DMS114 treated with DMSO at 0.1 percent for 48 hours (cell line): Measurements from ENCODE around the gene EN2.

Source experiments
- DNase-seq: peaks from one replicate; lab custom pipeline; 2025; ENCODE audit not compliant: unreplicated experiment; lab: John Stamatoyannopoulos, UW

Gene EN2

GRCh38 chr7:155463114-155463811 lies 5.3 kb downstream of the EN2 start:
- DNase-seq, result no peak

- DNase-seq, result no peak
Measured at GRCh38 chr7:155464183-155464582, 6.3 kb downstream of the EN2 start.

GRCh38 chr7:155464948-155465739 lies 7.2 kb downstream of the EN2 start:
- DNase-seq, result no peak

GRCh38 chr7:155465761-155466141 lies 7.8 kb downstream of the EN2 start:
- no peak for DNase-seq

GRCh38 chr7:155466142-155466813 lies 8.3 kb downstream of the EN2 start:
- no peak for DNase-seq

GRCh38 chr7:155466814-155467733 lies 9.1 kb downstream of the EN2 start:
- DNase-seq, result no peak

- peak; percentile 15 for DNase-seq
Measured at GRCh38 chr7:155467846-155468784, 10.2 kb downstream of the EN2 start.

- no peak for DNase-seq
Measured at GRCh38 chr7:155468785-155469148, 10.8 kb downstream of the EN2 start.

GRCh38 chr7:155469311-155470185 lies 11.6 kb downstream of the EN2 start:
- DNase-seq, result no peak

GRCh38 chr7:155470186-155470487 lies 12.2 kb downstream of the EN2 start:
- DNase-seq, result no peak

GRCh38 chr7:155470686-155471638 lies 13.0 kb downstream of the EN2 start:
- no peak for DNase-seq

GRCh38 chr7:155471718-155472117 lies 13.8 kb downstream of the EN2 start:
- DNase-seq, result no peak

- no peak for DNase-seq
Measured at GRCh38 chr7:155477476-155477875, 19.5 kb downstream of the EN2 start.

GRCh38 chr7:155481764-155482163 lies 23.8 kb downstream of the EN2 start:
- DNase-seq, result no peak

- DNase-seq, result no peak
Measured at GRCh38 chr7:155482511-155483183, 24.7 kb downstream of the EN2 start.

- no peak for DNase-seq
Measured at GRCh38 chr7:155483245-155483644, 25.3 kb downstream of the EN2 start.

- no peak for DNase-seq
Measured at GRCh38 chr7:155483868-155484325, 26.0 kb downstream of the EN2 start.
